Stimulated activated CD4-positive, alpha-beta T cell treated with anti-CD3 and anti-CD28 coated beads, TNF-alpha, amount 100 ng/mL, for 1 hour (primary cell): ENCODE results near the gene RNASEH1.

Source experiments
- DNase-seq, 3 donors: peaks; one replicate each; pipeline ENCODE4 v3.0.0-alpha.2; 2020; ENCODE audit warnings: low read depth in 3 of 3, low spot score in 1 of 3

Gene RNASEH1

DNA sequence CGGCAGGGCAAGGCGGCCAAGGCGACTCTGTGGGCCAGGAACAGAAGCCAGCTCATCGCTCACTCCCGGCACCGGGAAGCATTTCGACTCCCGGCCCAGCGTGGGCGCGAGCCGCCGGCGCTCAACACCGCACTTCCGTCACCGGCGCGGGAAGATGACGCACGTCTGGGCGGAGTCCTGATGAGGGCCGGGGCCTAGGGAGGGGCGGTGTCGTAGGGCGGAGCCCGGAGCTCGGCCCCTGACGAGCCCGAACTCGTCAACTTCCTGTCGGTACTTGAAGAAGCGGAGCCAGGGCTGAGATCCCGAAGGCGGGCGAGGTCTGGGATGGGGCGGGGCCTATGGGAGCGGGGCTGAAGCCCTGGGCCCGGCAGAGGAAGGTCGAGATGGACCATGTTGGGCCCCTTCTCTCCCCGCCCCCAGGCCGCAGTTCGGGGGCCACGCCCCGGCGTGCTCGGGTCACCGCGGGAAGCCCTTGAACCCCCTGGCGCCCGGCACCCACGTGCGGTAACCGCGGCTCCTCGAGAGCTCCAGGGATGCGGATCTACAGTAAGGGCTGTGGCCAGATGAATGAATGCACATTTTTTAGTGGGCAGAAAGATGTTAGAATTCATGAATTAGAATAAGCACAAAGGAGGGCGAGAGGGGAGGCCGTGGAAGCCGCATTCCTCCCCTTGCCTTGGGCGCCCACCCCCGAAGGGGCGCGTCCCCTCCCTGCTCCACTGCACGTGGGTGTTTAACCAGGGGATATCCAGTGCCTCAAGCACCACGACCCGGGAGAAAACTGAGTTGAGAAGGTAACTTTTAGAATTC, at the start of gene RNASEH1:
RNASEH1 (minus strand) TSS at position 129 of the 810 bp plus-strand sequence; CDS start at position 56, 73 bp downstream.
- DNase-seq: peak; percentile 92 to 99 (median 95)

DNA sequence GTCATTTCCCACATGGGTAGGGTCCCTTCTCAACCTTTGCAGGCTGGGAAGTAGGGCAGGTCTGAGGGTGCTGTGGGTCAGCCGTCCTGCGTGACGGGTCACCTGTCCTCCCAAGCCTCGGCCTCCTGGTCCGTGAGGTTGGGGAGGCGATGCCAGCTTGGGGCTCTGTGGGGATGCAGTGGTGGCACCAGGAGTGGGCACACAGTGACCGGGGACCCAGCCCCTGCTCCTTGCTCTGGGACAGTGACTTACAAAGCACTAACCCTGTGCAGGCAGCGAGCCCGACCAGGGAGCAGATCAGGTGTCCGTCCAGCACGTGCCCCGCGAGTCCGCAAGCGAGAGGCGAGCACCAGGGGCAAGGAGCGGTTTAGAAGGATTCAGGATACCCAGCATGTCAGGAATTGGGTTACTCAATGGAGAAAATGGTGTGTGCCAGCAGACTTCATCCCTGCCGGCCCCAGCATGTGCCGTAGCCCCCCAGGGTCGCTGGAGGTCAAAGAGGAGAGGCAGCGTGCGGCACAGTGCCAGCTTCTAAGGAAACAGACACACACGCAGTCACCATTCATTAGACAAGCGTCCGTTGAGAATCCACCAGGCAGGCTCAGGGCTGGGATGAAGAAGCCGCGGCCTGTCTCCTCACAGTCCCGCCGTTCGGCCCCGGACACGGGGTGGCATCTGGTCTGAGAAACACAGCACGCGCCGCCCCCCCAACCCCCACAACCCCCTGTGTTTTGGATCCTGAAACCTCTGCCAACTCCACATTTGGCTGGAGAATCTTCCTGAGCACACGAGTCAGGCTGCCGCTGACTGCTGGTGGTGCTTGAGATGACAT, 48.5 kb upstream of the RNASEH1 start:
- DNase-seq: no peak

DNA sequence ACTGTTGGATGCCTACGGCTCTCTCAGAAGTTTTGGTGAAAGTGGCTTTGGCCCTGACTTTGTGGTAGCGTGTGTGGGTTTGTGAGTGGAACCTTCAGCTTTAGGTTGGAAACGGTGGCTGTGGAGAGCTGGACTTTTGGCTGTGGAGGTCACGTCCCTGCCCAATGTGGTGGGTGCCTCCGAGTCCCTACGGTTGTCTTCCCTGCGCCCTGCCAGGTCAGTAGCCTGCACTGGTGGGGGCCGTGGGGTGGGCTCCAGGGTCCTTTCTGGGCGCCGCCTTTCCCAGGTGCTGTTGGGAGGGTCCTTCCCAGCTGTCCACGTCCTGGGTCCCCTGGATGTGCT, 47.9 kb upstream of the RNASEH1 start:
- no peak for DNase-seq

DNA sequence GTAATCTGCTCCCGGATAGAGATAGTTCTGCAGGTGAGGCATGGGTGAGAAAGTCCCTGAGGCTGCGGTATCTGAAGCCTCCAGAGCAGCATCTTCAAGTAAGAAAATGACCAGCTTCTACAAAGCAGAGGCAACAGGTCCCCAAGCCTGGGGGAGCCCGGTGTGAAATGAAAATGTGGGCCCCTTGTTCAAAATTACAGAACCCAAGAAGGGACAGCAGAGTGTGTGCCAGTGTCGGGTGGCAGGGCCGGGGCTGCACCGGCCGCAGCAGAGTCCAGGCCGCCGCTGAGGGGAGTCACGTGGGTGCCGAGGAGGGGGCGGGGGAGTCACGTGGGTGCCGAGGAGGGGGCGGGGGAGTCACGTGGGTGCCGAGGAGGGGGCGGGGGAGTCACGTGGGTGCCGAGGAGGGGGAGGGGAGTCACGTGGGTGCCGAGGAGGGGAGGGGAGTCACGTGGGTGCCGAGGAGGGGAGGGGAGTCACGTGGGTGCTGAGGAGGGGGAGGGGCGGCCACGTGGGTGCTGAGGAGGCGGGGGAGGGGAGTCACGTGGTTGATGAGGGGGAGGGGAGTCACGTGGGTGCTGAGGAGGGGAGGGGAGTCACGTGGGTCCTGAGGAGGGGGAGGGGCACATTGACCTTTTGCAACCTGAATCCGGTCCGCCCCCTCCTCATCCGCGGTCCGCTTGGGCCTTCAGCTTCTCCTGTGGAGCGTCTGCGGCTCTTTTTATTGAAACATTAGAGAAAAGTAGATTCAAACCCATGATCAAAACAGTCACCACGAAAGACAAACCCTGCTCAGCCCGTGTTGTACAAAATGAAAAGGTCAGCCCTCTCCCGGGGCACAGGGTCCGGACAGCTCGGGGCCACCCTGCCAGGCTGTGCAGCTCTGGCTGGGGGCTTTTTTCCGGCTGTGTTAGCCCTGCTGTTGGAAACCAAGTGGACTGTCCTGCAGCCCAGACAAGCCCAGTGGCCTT, 47.1 kb upstream of the RNASEH1 start:
- no peak for DNase-seq

GRCh38 chr2:3604207-3604877, 46.2 kb upstream of the RNASEH1 start:
- DNase-seq: no peak

- no peak for DNase-seq
Observed at GRCh38 chr2:3603536-3604206, 45.5 kb upstream of the RNASEH1 start.

DNA sequence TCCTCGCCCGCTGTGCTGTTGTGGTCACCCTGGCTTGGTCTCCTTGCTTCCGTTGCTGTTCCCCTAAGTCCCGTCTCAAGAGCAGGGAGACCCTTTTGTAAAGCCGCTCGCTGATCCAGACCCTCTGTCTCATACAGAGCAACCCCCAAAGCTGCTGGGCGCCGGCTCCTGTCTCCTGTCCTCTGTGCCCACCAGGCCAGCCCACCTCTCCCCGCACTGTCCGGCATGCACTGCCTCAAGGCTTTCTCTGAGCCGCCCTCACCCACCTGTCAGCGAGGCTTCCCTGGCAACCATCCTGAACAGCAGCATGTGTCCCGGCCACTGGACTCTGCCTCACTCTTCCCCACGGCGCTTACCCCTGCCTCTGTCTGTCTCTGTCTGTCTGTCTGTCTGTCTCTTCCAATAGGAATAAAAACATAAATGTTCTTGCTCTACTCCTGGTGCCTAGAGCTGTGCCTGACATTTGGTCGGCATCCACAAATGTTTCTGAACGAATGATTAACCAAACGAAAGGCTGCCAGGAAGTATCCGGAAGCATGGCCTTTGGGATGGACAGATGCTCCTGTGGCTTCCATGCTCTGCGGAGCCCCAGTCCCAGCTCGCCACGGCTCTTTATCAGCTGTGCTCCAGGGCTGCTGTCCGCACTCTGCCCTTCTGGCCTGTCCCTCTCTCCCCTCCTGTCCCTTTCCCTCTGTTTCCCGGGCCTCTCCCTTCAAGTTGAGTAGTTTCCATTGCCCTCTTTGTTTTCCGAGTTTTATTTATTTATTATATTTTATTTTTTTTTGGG, 44.6 kb upstream of the RNASEH1 start:
- DNase-seq: no peak

DNA sequence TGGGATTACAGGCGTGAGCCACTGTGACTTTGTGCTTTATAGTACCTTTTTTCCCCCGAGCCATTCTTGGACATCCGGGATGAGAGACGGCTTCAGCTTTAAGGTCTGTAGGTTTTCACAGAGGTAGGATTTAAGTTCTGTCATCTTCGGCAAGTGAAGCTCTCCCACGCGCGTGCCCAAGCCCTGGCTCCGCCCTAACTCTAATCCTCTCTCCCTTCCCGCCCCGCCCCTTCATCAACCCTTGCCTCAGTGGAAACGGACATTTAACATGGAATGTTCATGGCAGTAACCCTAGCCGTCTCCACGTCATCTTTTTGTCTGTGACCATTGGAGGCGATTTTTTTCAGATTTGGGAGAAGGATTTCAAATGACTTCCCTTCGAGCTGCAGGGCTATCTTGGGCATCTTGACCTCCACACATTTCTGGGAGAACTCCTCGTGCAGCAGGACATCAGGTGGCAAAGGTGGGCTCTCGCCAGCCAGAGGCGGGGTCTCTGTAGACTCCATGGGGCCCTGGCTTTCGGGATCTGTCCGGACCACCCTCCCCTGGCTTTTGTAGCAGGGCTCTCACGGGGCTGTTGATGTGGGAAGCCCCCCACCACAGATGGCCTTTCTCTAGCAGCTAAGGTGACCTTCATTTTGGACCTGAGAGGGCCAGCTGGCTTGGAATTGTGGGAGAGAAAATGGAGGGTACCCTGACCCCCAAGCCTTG, 43.6 kb upstream of the RNASEH1 start:
- DNase-seq: no peak

DNA sequence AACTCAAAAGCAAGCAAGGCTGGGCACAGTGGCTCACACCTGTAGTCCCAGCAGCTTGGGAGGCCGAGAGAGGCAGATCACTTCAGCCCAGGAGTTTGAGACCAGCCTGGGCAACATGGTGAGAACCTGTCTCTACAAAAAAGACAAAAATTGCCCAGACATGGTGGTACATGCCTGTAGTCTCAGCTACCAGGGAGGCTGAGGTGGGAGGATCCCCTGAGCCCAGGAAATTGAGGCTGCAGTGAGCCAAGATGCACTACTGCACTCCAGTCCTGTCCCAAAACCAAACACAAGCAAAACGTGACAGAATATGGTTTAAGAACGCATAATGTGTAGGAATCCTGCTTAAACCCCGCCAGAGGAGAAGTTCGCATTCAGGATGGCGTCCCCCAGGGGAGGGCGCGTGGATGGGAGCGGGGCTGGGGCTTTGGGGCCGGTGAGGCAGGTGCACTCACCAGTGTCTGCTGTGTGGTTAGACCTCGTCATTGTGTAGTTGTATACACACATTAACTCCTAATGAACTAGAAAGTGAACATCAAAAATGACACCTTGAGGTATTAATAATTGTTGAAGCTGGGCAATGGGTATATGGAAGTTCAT, 42.2 kb upstream of the RNASEH1 start:
- DNase-seq: no peak

- no peak for DNase-seq
Observed at GRCh38 chr2:3598912-3599854, 41.0 kb upstream of the RNASEH1 start.

DNA sequence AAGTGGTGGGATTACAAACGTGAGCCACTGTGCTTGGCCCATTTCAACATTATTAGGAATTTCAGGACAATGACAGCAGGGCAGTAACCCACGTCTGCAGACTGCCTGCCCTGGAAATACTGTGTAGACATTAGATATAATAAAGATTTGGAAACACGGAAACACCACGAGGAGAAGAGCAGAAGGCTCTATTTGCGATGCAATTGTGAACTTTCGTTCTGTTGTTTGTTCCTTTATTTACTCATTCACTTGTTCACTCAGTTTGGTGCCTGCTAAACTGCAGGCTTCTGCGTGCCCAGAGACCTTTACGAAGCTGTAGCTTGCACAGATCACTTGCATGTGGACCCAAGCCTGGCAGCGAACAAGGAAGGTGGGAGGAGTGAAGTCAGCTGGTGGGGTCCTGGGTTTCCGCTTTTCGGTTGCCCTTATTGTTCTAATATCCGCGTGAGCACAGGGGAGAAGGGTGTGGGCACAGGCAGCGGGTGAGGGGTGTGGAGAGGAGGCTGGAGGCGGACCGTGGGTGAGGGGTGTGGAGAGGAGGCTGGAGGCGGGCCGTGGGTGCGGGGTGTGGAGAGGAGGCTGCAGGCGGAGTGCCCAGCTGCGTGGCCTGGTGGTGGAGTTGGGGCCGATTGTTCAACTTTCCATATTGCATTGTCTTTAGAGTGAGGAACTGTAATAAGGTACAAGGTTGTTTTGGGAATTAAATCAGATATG, 40.2 kb upstream of the RNASEH1 start:
- DNase-seq: no peak

GRCh38 chr2:3597567-3597966, 39.4 kb upstream of the RNASEH1 start:
- DNase-seq: no peak

DNA sequence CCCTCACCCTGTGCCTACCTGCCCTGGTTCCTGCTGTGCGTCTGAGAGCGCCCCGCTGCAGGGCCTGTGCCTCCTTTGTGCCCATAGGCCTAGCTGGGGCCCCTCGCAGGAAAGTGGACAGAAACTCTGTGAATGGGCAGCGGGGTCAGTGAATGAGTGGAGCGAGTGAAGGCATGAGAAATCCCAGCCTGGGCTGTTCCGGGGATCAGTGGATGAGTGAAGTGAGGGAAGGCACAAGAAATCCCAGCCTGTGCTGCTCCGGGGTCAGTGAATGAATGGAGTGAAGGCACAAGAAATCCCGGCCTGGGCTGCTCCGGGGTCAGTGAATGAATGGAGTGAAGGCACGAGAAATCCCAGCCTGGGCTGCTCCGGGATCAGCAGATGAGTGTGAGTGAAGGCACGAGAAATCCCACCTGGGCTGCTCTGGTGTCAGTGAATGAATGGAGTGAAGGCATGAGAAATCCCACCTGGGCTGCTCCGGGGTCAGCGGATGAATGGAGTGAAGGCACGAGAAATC, 38.8 kb upstream of the RNASEH1 start:
- DNase-seq: no peak

DNA sequence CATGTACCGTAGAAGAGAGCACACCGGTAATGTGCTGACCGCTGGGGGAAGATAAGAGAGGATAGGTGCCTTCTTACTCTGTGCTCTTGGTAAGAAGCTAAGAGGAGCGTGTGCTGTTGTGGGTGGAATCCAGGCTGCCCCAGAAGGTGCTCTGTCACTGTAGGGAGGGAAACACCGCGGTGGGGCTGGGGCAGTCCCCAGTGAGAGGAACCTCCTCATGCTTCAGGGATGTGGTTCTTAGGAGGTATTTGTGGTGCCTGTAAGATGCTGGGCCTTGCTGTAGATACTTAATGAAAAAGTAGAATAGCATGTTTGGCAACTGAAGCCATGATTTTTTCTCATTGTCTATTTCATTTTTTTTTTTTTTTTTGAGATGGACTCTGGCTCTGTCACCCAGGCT, 37.9 kb upstream of the RNASEH1 start:
- no peak for DNase-seq

DNA sequence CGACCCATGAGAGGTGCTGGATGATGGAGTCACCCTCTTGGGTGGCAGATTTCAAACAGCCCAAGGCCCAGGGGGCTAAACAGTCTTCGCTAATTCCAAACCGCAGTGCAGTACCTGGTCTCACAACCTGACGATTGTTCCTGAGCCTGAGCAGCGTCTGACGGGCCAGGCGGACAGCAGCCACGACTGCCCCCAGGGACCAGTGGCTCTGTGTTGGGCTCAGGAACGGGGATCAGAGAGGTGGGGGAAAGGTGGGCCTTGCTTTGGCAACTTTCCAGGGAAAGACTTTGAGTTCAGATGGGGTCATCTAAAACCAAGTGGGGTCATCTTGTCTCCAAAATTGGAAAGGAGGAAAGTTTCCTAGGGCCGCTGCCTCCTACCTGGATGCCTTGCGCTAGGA, 37.3 kb upstream of the RNASEH1 start:
- no peak for DNase-seq
